Skin of body (tissue), 2 donors: ENCODE data around the gene GNPTAB. TPM values are rescaled to one million over a fixed set of nuclear protein-coding genes. Genes with fewer than 3 reads are reported as not detected.
"Not testable (repeated sequence)": the region's sequence is repeated elsewhere in the genome, so short reads cannot be mapped to it uniquely, and the experiment has no call there.

Experiments used
- DNase-seq: peaks from one replicate; lab custom pipeline; 2025; lab: John Stamatoyannopoulos, UW
- total RNA-seq: library from RNA; depleted of rRNA; stranded (reverse); fragments of >200 nt; gene quantifications from one replicate; pipeline ENCODE4 v1.2.3, GENCODE V29; 2014

GNPTAB gene
- total RNA-seq, 1 donor from 2014 or later: 26.2 TPM

DNA sequence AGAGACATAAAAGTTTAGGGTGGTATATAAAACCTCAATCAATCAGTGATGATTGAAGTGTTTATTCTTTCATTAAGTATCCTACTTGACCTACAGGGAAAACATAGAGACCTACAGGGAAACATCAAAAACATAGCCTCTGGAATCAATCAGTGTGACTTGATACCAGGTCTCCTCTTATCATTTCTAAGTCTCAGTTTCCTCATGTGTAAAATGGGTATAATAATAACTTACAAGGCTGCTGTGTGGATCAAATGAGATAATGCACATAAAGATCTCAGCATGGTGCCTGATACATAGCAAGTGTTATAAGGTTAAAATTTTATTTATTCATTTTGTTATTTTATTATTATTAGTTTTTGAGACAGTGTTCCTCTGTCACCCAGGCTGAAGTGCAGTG lies 22.2 kb upstream of the GNPTAB start:
- DNase-seq: no peak

DNA sequence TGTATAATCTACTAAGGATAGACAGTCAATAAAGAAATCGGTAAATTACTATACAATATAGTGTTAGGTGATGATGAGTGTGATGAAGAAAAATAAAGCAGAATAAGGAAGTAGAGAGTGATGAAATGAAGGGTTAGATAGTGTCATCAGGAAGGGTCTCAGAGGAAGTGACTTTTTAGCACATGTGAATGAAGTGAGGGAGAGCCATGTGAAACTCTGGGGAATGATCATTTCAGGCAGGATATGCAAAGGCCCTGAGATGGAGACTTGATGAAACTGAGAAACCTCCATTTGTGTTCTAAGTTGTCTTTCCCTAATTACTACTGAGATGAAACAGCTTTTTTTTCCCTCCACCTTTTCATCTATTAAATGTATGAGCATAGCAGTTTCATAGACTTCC lies 19.4 kb upstream of the GNPTAB start:
- no peak for DNase-seq

DNA sequence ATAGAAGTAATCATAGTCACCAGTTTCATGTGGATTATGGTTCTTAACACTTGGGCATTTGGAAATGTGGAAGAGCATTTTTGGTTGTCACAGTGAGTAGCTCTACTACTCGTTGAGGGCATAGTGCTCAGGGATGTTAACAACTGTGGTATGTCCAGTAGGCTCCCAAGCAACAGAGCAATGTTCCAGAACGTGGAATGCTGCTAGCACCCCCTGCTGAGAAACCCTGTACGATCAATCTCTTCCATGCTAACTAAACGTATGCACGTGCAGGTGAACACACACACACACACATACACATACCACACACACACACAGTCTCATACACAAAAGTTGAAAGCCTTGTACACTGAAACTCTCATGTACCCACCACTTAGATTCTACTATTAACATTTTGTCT lies 16.6 kb upstream of the GNPTAB start:
- DNase-seq: no peak

DNA sequence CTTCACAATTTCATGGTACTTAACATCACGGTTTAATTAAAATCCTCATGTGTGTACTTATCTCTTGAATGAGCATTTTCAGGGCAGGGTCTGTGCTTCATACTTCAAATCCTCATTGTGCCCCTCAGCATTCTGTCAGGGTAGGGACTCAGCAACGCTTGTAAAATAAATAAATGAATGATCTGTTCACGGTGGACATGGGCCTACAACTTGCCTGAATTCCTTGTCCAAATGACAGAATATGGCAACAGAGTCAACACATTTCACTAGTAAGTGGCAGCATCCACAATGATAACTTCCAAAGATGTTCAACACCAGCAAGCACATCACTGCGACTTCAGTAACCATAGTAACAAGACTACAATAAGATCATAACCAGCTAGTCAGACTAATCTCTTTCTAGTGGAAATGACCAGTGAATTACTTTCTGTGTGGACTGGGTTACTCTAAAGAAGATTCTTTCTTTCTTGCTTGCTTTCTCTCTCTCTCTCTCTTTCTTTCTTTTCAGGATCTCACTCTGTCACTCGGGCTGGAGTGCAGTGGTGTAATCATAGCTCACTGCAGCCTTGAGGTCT lies 14.5 kb upstream of the GNPTAB start:
- no peak for DNase-seq

DNA sequence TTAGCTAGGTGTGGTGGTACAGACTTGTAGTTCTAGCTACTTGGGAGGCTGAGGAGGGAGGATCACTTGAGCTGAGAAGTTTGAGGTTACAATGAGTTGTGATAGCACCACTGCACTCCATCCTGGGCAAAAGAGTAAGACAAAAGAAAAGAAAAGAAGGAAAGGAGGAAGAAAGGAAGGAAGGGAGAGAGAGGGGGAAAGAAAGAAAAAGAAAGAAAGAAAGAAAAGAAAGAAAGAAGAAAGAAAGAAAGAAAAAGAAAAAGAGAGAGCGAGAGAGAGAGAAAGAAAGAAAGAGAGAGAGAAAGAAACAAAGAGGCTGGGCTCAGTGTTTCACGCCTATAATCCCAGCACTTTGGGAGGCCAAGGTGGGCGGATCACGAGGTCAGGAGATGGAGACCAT lies 10.3 kb upstream of the GNPTAB start:
- no peak for DNase-seq

DNA sequence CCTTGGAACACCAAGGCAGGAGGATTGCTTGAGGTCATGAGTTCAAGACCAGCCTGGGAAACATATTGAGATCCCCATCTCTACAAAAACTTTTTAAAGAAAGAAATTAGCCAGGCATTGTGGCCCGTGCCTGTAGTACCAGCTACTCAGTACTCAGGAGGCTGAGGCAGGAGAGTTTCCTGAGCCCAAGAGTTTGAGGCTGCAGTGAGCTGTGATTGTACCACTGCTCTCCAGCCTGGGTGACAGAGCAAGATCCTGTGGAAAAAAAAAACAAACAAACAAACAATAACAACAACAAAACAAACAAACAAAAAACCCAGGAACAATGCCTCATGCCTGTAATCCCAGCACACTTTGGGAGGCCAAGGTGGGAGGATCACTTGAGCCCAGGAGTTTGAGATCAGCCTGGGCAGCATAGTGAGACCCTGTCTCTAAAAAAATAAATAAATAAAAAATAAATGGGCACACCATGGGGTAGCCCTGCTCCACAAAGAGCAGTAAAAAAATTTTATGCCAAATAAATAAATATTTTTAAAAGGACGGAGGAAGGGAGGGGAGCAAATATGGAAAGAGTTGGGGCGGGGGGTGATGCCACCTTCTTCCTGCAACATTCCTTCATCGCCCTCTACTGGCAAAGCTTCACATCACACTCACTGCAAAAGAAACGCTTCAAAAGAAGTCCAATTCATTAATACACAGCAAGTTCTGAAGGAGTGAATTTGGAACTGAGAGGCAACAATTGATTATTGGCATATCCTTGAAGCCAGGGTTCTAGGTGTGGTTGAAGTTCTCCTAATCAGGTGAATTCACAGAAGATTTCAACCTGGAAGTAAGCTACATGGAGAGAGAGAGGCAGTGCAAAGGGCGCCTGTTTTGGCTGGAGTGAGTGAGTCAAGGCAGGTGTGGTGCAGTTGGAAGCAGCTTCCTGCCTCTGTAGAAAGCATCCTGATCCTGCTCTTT lies 8.8 kb upstream of the GNPTAB start:
- no peak for DNase-seq

DNA sequence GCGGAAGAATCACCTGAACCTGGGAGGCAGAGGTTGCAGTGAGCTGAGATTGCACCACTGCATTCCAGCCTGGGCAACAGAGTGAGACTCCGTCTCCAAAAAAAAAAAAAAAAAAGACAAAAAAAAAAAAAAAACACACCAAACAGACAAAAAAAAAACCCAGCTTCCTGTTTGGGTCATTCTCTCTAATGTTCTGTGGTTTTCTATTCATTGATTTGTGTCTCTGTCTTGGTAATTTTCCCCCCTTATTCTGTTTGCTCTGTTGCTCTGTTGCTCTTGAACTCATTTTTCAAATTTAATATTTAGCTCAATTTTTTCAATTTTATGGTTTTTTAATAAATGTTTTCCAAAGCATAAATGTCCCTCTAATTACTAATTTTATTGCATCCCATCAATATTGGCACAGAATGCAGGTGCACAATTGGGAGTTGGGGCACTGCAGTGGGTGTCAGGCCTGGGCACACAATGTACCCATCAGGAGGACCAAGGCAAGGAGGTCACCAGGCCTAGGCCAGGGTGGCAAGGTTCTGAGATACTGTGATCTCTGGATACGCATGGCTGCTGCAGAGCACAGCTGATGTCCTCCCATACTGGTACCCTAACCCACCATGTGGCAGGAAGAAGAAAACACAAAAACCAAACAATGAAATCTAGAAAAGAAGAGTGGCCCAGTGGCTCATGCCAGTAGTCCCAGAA lies 8.0 kb upstream of the GNPTAB start:
- DNase-seq: no peak

DNA sequence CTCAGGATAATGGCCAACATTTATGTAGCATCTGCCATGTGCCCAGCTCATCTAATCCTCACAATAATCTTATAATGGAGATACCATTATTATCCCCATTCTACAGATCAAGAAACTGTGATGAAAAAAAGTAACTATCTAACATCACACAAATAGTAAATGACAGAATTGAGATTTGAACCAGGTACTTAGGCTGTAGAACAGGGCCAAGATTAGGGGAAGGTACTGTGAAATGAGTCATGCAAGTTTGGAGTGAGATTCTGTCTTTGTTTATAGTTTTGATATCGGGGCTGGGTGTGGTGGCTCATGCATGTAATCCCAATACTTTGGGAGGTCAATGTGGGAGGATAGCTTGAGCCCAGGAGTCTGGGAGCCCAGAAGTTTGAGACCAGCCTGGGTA lies 1.3 kb upstream of the GNPTAB start:
- no peak for DNase-seq

DNA sequence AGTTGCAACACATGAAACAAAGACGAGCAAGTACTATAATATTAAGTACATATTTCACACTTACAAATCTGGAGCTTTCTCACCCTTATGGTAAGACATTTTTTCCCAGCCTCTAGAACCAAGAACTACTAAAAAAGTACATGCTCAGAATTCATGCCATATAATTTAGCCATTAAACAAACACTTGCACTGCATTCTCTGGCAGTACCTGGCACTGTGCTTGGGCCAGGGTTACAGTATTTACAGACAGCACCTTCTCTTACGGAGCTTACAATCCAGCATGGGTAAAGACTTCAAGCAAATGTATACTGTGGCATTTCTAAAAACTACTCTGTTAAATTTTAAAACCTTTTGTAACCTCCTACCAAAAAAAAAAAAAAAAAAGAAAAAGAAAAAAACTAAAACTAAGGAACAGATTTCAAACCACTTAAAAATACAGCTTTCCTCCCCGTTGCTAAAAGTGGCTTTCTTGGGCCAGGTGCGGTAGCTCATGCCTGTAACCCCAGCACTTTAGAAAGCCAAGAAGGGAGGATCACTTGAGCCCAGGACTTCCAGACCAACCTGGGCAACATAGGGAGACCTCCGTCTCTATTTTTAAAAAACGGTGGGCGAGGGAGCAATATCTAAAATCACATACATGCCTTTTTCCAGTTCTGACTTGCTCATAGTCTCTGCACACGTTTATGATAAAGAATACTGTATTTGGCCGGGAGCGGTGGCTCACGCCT lies 956 bp downstream of the GNPTAB start:
- DNase-seq: no peak

DNA sequence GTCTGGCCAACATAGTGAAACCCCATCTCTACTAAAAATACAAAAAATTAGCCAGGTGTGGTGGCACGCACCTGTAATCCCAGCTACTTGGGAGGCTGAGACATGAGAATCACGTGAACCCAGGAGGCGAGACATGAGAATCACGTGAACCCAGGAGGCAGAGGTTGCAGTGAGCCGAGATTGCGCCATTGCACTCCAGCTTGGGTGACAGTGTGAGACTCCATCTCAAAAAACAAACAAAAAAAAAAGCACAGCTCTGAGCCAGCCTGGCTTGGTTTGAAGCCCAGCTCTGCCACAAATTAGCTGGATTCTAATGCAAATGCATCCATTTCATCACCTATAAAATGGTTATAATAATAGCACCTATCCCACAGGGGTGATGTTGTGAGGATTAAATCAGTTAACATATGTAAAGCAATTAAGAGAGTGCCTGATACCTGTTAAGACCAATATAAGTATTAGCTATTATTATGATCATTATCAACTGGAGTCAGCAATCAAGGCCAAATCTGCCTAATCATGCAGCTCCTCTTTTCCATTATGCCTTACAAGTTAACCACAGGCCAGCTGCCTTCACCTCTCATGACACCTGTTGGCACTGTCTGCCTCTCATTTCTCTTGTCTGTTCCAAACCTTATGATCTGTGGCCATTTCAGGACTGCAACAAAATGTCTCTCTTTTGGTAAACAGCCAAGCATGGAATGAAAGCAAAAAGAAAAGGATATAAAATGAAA lies 2.1 kb downstream of the GNPTAB start:
- no peak for DNase-seq

DNA sequence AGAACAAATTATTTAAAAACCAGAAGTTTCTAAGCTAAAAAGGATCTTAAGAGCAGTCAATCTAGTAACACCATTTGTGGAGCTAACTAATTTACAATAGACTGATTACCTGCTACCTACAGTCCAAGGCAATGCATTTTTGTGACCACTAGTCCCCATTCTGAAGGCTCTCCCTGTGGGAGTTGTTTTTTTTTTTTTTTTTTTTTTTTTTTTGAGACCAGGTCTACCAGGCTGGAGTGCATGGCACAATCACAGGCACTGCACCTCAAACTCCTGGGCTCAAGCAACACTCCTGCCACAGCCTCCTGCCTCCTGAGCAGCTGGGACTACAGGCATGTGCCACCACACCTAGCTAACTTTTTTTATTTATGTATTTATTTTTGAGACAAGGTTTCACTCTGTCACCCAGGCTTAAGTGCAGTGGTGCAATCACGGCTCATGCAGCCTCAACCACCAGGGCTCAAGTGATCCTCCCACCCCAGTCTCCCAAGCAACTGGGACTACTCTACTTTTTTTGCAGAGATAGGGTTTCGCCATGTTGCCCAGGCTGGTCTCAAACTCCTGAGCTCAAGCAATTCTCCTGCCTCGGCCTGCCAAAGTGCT lies 3.9 kb downstream of the GNPTAB start:
- no peak for DNase-seq

DNA sequence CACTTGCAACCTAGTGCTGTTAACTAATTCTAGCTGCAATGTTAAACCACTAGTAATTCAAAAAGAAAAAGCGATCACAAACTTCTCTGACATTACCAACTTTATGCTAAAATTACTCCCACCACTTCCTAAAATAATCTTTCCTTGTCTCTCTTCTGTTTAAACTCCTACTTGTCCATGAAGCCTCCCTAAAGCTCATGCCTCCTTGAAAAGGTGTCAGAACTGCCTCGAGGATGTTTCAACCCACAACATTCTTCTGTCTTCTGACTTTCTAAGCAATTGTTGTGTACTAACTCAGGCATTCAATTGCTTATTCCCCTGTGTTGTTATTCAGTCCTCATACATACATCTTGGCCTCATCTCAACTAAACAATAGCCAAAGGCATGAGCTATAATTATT lies 5.9 kb downstream of the GNPTAB start:
- no peak for DNase-seq

DNA sequence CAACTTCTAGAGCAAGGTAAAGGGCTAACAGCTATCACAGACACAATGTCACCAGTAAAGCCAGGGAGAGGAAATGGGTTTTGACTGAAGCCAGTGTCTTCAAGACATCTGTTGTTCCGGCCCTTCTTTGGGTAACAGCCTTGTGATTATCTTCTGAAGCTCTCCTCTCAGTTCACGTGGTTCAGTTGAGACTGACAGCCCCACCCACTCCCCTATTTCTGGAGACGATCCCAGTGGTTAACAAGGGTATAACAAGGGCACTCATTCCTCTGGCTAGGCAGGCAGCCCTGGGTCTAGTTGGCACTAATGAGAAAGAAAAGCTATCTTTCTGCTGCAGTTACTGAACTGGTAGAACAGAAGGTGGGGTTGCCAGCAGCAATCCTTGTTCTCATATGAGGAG lies 6.9 kb downstream of the GNPTAB start:
- DNase-seq: no peak

DNA sequence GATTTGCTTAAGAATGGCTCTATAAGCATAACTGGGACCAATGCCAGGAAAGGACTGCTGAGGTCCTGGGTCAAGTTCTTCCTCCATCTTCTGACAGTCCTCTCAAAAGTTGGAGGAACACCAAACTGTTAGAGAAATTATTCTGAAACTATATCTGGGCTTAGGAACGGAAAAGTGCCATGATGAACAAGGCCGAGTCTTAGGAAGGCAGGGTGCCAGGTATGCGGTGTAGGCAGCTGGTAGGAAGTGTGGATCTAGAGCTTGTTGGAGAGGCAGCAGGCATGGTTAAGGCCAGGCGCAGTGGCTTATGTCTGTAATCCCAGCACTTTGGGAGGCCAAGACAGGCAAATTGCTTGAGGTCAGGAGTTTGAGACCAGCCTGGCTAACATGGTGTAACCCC lies 7.7 kb downstream of the GNPTAB start:
- DNase-seq: no peak

DNA sequence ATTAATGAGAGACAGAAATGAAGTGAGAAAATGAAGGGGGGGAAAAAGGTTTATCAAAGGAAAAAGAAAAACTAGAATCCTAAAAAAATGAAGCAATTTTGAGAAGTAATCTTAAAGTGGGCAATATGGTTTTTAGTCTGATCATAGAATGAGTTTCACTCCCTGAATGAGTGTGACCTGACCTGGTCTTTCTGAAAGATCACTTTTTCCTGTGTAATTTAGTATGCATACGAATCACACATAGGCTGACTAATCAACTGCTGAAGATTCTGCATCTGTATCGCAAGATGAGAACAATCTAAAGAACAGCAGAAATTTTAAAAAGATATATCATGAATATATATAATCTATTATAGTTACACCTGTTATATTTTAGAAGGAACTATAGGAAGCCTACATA lies 11.3 kb downstream of the GNPTAB start:
- no peak for DNase-seq

DNA sequence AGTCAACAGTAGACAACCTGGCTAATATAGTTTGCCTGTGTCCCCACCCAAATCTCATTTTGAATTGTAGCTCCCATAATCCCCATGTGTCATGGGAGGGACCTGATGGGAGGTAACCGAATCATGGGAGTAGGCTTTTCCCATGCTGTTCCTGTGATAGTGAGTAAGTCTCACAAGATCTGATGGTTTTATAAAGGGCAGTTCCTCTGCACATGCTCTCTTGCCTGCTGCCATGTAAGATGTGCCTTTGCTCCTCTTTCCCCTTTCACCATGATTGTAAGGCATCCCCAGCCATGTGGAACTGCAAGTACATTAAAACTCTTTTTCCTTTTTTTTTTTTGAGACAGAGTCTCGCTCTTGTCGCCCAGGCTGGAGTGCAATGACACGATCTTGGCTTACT lies 12.1 kb downstream of the GNPTAB start:
- not testable (repeated sequence) for DNase-seq

DNA sequence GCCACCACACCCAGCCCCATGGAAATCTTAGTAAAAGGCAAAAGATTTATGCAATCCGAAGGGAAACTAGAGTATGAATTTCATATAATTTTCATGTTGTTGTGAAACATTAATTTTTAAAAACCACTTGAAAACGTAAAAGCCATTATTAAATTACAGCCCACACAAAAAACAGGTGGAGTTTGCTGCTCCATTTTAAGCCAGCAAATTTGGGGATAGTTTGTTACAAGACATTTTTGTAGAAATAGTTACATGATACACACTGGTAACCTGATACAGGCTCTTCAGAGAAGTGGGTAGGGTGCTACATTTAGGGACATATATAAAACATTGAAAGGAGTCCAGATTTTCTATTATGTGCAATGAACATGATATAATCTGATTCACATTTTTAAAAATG lies 17.6 kb downstream of the GNPTAB start:
- DNase-seq: no peak

DNA sequence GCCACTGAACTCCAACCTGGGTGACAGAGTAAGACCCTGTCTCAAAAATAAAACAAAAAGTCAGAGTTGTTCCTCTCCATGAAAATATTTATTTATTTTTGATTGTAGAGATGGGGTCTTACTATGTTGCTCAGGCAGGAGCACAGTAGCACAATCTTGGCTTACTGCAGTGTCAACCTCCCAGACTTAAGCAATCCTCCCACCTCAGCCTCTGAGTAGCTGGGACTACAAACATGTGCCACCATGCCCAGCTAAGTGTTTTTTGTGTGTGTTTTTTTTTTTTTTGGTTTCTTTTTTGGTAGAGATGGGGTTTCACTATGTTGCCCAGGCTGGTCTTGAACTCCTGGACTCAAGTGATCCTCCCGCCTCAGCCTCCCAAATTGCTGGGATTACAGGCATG lies 18.0 kb downstream of the GNPTAB start:
- DNase-seq: not testable (repeated sequence)

DNA sequence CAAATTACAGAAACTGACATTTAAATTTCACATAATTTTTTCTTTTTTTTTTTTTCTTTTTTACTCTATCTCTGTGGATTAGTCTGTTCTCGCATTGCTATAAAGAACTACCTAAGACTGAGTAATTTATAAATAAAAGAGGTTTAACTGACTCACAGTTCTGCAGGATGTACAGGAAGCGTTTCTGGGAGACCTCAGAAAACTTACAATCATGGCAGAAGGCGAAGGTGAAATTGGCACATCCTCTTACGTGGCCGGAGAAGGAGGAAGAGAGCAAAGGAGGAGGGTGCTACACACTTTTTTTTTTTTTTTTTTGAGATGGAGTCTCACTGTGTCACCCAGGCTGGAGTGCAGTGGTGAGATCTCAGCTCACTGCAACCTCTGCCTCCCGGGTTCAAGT lies 19.4 kb downstream of the GNPTAB start:
- DNase-seq: not testable (repeated sequence)

DNA sequence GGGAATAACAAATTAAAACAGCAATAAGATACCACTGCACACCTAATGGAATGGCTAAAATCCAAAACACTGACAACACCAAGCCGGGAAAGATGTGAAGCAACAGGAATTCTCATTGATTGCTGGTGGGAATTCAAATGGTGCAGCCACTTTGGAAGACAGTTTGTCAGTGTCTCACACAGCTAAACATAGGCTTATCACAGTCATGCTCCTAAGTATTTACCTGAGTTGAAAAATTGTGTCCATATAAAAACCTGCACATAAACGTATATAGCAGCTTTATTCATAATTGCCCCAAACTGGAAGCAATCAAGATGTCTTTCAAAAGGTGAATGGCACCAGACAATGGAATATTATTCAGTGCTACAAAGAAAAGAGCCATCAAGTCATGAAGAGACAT lies 21.6 kb downstream of the GNPTAB start:
- no peak for DNase-seq

DNA sequence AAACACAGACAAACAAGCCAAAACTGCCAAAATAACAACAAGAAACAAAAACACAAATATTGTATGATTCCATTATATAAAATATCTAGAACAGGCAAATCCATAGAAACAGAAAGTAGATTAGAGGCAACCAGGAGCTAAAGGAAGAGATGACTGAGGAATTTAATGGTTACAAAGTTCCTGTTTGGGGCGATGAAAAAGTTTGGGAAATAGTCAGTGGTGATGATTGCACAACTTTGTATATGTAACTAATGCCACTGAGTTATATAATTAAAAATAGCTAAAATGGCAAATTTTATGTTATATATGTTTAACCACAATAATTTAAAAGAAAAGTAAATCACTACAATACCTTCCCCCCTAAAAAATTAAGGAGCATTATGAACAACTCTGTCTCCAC lies 24.5 kb downstream of the GNPTAB start:
- DNase-seq: no peak
